Middle frontal gyrus (tissue), 1 donor: ENCODE results near the gene C20orf141.

Experiments used
- DNase-seq: peaks from one replicate; pipeline ENCODE4 v3.0.0-alpha.2; 2015; ENCODE audit warnings: low spot score; ENCODE audit errors: extremely low spot score

The C20orf141 gene

DNA sequence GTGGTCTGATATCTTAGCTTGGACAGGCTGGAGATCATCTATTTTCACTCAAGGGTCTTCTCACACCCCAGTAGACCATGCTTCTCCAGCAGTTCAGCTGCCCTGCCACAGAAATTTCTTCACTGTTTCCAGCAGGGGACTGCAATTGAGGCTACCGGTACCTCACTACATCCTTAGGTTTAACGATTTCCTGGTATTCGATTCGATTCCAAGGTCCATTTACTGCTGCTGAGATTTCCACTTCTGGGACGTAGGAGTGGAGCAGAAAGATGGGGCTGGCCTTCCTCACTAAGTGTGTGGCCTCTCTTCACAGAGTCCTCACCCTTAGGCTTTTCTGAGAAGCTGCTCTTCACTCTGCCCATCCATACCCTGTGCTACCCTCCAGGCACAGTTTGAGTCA lies 31.9 kb downstream of the C20orf141 start:
- no peak for DNase-seq

DNA sequence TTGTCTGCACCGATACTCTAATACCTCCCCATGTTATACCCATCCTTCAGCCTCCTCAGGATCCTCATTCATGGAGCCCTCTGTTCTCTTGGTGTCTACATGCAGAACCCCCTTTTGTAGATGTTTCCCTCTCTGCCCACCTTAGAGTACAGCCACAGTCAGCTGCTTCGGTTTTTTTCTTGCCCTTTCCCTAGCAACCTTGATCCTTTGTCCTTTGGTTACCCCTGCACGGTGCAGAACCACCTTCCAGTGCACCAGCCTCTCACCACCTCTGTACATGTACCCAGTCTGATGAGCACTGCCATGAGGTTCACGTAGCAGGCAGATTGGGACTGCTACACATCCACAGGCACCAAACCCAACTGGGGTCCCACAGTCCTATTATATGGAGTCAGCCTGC lies 33.0 kb downstream of the C20orf141 start:
- no peak for DNase-seq

DNA sequence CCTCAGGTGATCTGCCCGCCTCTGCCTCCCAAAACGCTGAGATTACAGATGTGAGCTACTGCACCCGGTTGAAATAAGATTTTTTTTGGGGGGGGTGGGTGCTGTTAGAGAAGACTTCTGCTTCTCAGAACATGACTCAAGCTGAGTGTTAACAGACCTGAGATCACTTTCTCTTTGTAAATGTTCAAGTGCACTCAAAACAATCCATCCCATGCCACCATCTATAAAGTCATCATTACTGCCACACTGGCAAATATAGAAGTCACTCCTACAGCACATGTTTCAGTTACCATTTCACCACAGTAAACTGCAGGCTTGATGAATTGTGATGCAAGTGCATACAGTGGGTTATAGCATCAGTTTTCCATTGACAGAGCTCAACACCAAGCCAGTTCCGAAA lies 34.7 kb downstream of the C20orf141 start:
- DNase-seq = no peak

DNA sequence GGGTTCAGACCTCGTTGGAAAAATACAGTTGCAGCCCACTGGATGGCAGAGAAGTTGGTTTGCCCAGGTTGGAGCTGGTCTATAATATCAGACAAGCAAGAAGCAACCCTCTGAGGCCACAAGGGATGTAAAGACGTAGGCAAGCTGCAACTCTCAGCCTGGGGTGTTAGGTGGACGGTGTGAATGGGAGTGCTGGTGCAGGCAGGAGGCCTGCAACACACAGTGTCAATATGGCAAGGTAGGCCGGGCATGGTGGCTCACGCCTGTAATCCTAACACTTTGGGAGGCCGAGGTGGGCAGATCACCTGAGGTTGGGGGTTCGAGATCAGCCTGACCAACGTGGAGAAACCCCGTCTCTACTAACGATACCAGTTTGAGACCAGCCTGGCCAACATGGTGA lies 36.3 kb downstream of the C20orf141 start:
- no peak for DNase-seq

DNA sequence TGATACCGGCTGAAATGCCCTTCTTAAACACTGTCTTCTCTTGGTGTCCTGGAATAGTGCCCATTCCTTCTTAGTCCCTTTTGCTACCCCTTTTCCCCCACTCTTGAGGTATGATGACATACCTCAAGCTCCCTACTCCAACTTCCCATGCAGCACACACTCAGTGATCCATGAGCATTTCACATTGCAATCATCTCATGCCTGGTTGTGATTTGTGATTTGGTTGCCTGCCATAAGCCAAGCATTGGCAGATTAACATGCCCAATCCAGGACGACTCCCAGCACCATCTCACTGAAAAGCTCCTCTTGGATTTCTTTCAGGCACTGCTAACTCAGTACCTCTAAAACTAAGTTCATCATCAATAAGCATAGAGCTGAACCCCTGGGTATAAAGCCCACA lies 43.8 kb downstream of the C20orf141 start:
- DNase-seq = no peak

DNA sequence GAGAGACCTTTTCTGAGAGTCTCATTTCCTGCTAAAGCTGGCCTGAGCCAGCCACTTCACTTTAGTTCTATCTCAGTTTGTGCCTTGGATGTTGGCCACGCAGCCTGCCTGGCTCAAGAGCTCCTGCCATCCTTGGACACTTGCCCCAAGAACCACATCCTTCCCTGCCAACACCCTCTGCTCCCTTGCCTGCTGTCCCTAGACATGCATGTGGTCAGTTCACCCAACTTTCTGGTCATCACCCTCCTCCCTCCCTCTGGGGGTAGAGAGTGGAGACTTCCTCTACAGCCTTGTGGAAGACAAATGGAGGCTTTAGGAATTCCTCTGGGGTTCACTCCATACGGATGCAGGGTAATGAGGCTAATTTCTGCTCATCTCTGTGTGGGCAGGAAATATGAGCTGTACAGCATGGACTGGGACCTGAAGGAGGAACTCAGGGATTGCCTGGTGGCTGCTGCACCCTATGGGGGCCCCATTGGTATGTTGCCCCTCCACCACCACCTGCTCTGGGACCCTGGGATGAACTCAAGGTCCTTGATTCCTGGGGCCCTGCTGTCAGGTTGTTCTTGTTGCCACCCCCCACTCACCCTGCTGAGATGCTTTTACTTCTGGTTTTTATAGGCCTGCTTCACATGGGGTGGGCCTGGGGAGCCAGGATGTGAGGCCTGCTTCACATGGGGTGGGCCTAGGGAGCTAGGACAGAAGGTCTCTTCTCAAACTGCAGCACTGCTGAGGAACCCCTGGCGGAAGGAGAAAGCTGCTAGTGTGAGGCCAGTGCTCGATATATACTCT lies 44.7 kb downstream of the C20orf141 start:
- no peak for DNase-seq

DNA sequence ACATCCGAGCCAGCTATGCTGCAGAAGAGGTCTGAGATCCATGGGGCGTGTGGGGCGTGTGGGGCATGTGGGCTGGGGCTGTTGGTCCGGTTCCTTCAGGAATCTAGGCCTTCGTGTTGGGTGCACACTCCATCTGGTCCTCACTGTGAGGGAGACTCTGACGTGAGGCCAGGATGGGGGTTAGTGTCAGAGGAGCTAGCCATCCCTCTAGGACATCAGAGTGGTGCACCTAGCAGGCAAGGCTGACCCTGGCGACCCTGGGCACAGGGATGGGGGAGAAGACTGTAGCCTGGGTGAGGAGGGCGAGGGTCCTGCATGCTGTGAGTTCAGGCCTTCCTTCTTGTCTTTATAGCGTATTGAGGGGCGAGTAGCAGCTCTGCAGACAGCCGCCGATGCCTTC lies 49.8 kb downstream of the C20orf141 start:
- no peak for DNase-seq

DNA sequence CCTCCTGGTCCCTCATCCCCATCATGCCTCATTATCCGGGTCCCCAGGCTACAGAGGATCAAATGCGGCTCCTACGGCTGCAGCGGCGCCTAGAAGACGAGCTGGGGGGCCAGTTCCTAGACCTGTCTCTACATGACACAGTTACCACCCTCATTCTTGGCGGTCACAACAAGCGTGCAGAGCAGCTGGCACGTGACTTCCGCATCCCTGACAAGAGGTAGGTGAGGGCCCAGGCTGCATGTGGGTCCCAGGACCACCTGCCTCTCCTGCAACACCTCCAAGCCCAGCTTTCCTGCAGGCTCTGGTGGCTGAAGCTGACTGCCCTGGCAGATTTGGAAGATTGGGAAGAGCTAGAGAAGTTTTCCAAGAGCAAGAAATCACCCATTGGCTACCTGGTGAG lies 50.3 kb downstream of the C20orf141 start:
- no peak for DNase-seq
